Stimulated activated CD4-positive, alpha-beta T cell treated with anti-CD3 and anti-CD28 coated beads, Interleukin-2, amount 100 ng/mL, for 24 hours (primary cell): ENCODE data around the gene ZMYND12.

Experiments
- DNase-seq, 2 donors: peaks; one replicate each; pipeline ENCODE4 v3.0.0-alpha.2; 2020

ZMYND12 gene

GRCh38 chr1:42439940-42440339 is 15.9 kb downstream of the ZMYND12 start:
- no peak for DNase-seq

GRCh38 chr1:42434340-42434739 is 21.5 kb downstream of the ZMYND12 start:
- no peak for DNase-seq

- no peak for DNase-seq
Measured at GRCh38 chr1:42433369-42433768, 22.5 kb downstream of the ZMYND12 start.

GRCh38 chr1:42432714-42433113 is 23.1 kb downstream of the ZMYND12 start:
- no peak for DNase-seq

- no peak for DNase-seq
Measured at GRCh38 chr1:42431514-42431913, 24.3 kb downstream of the ZMYND12 start.

GRCh38 chr1:42430286-42431135 is 25.3 kb downstream of the ZMYND12 start:
- no peak for DNase-seq

- no peak for DNase-seq
Measured at GRCh38 chr1:42429603-42430002, 26.2 kb downstream of the ZMYND12 start.

GRCh38 chr1:42427240-42427639 is 28.6 kb downstream of the ZMYND12 start:
- DNase-seq = no peak

GRCh38 chr1:42424201-42424600 is 31.6 kb downstream of the ZMYND12 start:
- DNase-seq = no peak

- DNase-seq = no peak
Measured at GRCh38 chr1:42423681-42424080, 32.1 kb downstream of the ZMYND12 start.

GRCh38 chr1:42422737-42423136 is 33.1 kb downstream of the ZMYND12 start:
- DNase-seq = no peak

- DNase-seq = no peak
Measured at GRCh38 chr1:42420911-42421585, 34.8 kb downstream of the ZMYND12 start.

- no peak for DNase-seq
Measured at GRCh38 chr1:42420121-42420520, 35.7 kb downstream of the ZMYND12 start.

GRCh38 chr1:42419126-42419821 is 36.5 kb downstream of the ZMYND12 start:
- DNase-seq = no peak

GRCh38 chr1:42418516-42418915 is 37.3 kb downstream of the ZMYND12 start:
- no peak for DNase-seq

- no peak for DNase-seq
Measured at GRCh38 chr1:42417166-42417565, 38.7 kb downstream of the ZMYND12 start.

GRCh38 chr1:42414551-42415496 is 41.0 kb downstream of the ZMYND12 start:
- no peak for DNase-seq

- DNase-seq = no peak
Measured at GRCh38 chr1:42403880-42404400, 51.9 kb downstream of the ZMYND12 start.

- no peak for DNase-seq
Measured at GRCh38 chr1:42399315-42400100, 56.3 kb downstream of the ZMYND12 start.

GRCh38 chr1:42392967-42393848 is 62.6 kb downstream of the ZMYND12 start:
- DNase-seq = no peak
